ENCODE results near the gene YBX1.
"Not testable (repeated sequence)": the region's sequence is repeated elsewhere in the genome, so short reads cannot be mapped to it uniquely, and the experiment has no call there.

DNA sequence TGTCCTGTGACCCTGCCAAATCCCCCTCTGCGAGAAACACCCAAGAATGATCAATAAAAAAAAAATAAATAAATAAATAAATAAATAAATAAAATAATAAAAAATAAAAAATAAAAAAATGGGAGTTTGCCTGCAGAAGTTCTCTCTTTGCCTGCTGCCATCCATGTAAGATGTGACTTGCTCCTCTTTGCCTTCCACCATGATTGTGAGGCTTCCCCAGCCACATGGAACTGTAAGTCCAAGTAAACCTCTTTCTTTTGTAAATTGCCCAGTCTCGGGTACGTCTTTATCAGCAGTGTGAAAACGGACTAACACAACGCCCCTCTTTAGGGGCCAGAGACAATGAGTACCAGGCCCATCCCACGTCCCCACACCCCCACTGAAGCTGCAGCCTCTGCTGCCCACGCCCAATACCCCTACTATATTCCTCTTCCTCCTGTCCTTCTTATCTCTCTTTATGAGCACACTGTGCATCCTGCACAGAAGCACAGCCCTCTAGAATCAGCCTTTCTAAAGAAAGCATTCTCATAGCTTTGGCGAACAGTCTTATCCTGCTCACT lies 69.4 kb downstream of the YBX1 start:
- TF ChIP-seq, protein P1, sequence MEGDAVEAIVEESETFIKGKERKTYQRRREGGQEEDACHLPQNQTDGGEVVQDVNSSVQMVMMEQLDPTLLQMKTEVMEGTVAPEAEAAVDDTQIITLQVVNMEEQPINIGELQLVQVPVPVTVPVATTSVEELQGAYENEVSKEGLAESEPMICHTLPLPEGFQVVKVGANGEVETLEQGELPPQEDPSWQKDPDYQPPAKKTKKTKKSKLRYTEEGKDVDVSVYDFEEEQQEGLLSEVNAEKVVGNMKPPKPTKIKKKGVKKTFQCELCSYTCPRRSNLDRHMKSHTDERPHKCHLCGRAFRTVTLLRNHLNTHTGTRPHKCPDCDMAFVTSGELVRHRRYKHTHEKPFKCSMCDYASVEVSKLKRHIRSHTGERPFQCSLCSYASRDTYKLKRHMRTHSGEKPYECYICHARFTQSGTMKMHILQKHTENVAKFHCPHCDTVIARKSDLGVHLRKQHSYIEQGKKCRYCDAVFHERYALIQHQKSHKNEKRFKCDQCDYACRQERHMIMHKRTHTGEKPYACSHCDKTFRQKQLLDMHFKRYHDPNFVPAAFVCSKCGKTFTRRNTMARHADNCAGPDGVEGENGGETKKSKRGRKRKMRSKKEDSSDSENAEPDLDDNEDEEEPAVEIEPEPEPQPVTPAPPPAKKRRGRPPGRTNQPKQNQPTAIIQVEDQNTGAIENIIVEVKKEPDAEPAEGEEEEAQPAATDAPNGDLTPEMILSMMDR (IDR thresholded peaks at IDR 0.05; ENCODE audit: low read depth, low read length, missing input control): not testable (repeated sequence)
- TF ChIP-seq, protein P2, sequence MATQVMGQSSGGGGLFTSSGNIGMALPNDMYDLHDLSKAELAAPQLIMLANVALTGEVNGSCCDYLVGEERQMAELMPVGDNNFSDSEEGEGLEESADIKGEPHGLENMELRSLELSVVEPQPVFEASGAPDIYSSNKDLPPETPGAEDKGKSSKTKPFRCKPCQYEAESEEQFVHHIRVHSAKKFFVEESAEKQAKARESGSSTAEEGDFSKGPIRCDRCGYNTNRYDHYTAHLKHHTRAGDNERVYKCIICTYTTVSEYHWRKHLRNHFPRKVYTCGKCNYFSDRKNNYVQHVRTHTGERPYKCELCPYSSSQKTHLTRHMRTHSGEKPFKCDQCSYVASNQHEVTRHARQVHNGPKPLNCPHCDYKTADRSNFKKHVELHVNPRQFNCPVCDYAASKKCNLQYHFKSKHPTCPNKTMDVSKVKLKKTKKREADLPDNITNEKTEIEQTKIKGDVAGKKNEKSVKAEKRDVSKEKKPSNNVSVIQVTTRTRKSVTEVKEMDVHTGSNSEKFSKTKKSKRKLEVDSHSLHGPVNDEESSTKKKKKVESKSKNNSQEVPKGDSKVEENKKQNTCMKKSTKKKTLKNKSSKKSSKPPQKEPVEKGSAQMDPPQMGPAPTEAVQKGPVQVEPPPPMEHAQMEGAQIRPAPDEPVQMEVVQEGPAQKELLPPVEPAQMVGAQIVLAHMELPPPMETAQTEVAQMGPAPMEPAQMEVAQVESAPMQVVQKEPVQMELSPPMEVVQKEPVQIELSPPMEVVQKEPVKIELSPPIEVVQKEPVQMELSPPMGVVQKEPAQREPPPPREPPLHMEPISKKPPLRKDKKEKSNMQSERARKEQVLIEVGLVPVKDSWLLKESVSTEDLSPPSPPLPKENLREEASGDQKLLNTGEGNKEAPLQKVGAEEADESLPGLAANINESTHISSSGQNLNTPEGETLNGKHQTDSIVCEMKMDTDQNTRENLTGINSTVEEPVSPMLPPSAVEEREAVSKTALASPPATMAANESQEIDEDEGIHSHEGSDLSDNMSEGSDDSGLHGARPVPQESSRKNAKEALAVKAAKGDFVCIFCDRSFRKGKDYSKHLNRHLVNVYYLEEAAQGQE (IDR thresholded peaks at IDR 0.05): not testable (repeated sequence)
- not testable (repeated sequence) for TF ChIP-seq JUND (IDR thresholded peaks at IDR 0.05); FOXA1 (IDR thresholded peaks at IDR 0.05); TAF1 (conservative IDR thresholded peaks at IDR 0.05); RAD21 (IDR thresholded peaks at IDR 0.05); NR2F2 (IDR thresholded peaks at IDR 0.05); YY1 (IDR thresholded peaks at IDR 0.05); SP1 (IDR thresholded peaks at IDR 0.05); GABPA (IDR thresholded peaks at IDR 0.05 in 1 of 2, conservative IDR thresholded peaks at IDR 0.05 in 1 of 2); HNF4G (IDR thresholded peaks at IDR 0.05)
- TF ChIP-seq, protein P3, sequence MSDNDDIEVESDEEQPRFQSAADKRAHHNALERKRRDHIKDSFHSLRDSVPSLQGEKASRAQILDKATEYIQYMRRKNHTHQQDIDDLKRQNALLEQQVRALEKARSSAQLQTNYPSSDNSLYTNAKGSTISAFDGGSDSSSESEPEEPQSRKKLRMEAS (IDR thresholded peaks at IDR 0.05): not testable (repeated sequence)

Measured in liver (tissue), 3 donors.